H1 (cell line): ENCODE measurements around the gene NTRK1. TPM values are rescaled to one million over a fixed set of nuclear protein-coding genes. Genes with fewer than 3 reads are reported as not detected.
A peak's percentile ranks its signal among the peaks of the same experiment; 100 is the strongest.

ENCODE experiments used
- CTCF ChIA-PET: fragments of 300-600 bp; sonication (Branson Sonifier 250); formaldehyde crosslinking; loops from one replicate; lab custom pipeline; 2021; ENCODE audit not compliant: partially characterized antibody; lab: Charles Lee
- POLR2A ChIA-PET: fragments of 300-600 bp; sonication (Branson Sonifier 250); formaldehyde crosslinking; loops from one replicate; lab custom pipeline; 2021; ENCODE audit warnings: inconsistent platforms; ENCODE audit not compliant: partially characterized antibody; lab: Charles Lee
- DNase-seq, 2 experiments: peaks; one replicate each; pipeline versions ENCODE4 v3.0.0 to v3.0.0-alpha.2; 2010 to 2022; ENCODE audit warnings: low spot score in 2 of 2, low read depth in 1 of 2, mixed read lengths in 1 of 2
- FAIRE-seq: peaks from 2 replicates; lab custom pipeline; 2011; peaks lifted over from hg19 to GRCh38; lab: Jason Lieb, UNC
- H2AFZ ChIP-seq: 2 replicates; pipeline ENCODE4 v1.8.1; 2012; ENCODE audit warnings: low read length, inconsistent platforms
- H2AK5ac ChIP-seq: 2 replicates; pipeline ENCODE4 v1.6.1; 2013; ENCODE audit warnings: low read depth, low read length
- H2BK120ac ChIP-seq: replicated peaks from 2 replicates; pipeline ENCODE3; 2013; ENCODE audit warnings: low read depth, low read length, inconsistent platforms
- H2BK12ac ChIP-seq: 2 replicates; pipeline ENCODE4 v1.6.1; 2013; ENCODE audit warnings: low read depth, low read length
- H2BK15ac ChIP-seq: 2 replicates; pipeline ENCODE4 v1.6.1; 2013; ENCODE audit warnings: low read length
- H2BK20ac ChIP-seq: 2 replicates; pipeline ENCODE4 v1.6.1; 2013; ENCODE audit warnings: low read length
- H2BK5ac ChIP-seq: 2 replicates; pipeline ENCODE4 v1.6.1; 2013; ENCODE audit warnings: low read depth, low read length
- H3K14ac ChIP-seq: 2 replicates; pipeline ENCODE4 v1.6.1; 2013; ENCODE audit warnings: inconsistent platforms; ENCODE audit not compliant: insufficient read length
- H3K18ac ChIP-seq: 2 replicates; pipeline ENCODE4 v1.6.1; 2013; ENCODE audit warnings: low read length; ENCODE audit errors: extremely low read depth
- H3K23ac ChIP-seq: 2 replicates; pipeline ENCODE4 v1.6.1; 2013; ENCODE audit warnings: inconsistent platforms; ENCODE audit not compliant: insufficient read length
- H3K23me2 ChIP-seq: 2 replicates; pipeline ENCODE4 v1.6.1; 2013; ENCODE audit warnings: low read depth, low read length
- H3K27ac ChIP-seq: 2 replicates; pipeline ENCODE4 v1.6.1; 2011; ENCODE audit warnings: low read depth, low read length, inconsistent platforms
- H3K27me3 ChIP-seq, 4 experiments: replicated peaks in 1 of 4; 1 replicate in 1 of 4; 2 replicates in 3 of 4; pipeline versions ENCODE4 v1.6.1 to v1.8.1; 2011 to 2013; ENCODE audit warnings: low read length in 3 of 4, mild to moderate bottlenecking in 3 of 4, inconsistent platforms in 2 of 4, mixed read lengths in 2 of 4, moderate library complexity in 1 of 4; ENCODE audit not compliant: control insufficient read depth in 3 of 4, insufficient read depth in 3 of 4; ENCODE audit errors: extremely low read depth in 1 of 4
- H3K36me3 ChIP-seq, 4 experiments: 2 replicates each; pipeline versions ENCODE4 v1.6.1 to v1.8.1; 2011 to 2013; ENCODE audit warnings: mild to moderate bottlenecking in 4 of 4, low read length in 3 of 4, moderate library complexity in 2 of 4, control low read depth in 1 of 4, inconsistent platforms in 1 of 4; ENCODE audit not compliant: insufficient read depth in 4 of 4, control insufficient read depth in 2 of 4
- H3K4ac ChIP-seq: replicated peaks from 2 replicates; pipeline ENCODE3; 2013; ENCODE audit warnings: low read length, low read depth, mixed read lengths, inconsistent platforms; ENCODE audit not compliant: insufficient read length
- H3K4me1 ChIP-seq, 4 experiments: replicated peaks in 1 of 4; 1 replicate in 1 of 4; 2 replicates in 3 of 4; pipeline versions ENCODE4 v1.6.1 to v1.8.1; 2011 to 2013; ENCODE audit warnings: low read length in 3 of 4, inconsistent platforms in 2 of 4, mixed read lengths in 1 of 4; ENCODE audit not compliant: insufficient read depth in 4 of 4, control insufficient read depth in 3 of 4
- H3K4me2 ChIP-seq, 2 experiments: 2 replicates each; pipeline versions ENCODE4 v1.6.1 to v1.8.1; 2011 to 2013; ENCODE audit warnings: low read depth in 2 of 2, low read length in 2 of 2, control low read depth in 1 of 2, inconsistent platforms in 1 of 2, mild to moderate bottlenecking in 1 of 2; ENCODE audit not compliant: insufficient read depth in 1 of 2
- H3K4me3 ChIP-seq, 4 experiments: fragments of 200-600, 300-600 bp in 1 of 4; sonication (generic), shearing (Covaris generic), sonication (Bioruptor Twin) in 1 of 4; 2 replicates each; pipeline versions ENCODE4 v1.5.1 to v1.8.1; 2011 to 2016; ENCODE audit warnings: low read length in 4 of 4, low read depth in 3 of 4, control low read depth in 2 of 4, inconsistent platforms in 2 of 4, mild to moderate bottlenecking in 2 of 4, mixed read lengths in 1 of 4, moderate library complexity in 1 of 4; ENCODE audit not compliant: insufficient read depth in 2 of 4; ENCODE audit errors: extremely low read depth in 1 of 4
- H3K56ac ChIP-seq: replicated peaks from 2 replicates; pipeline ENCODE3; 2013; ENCODE audit warnings: low read depth, mild to moderate bottlenecking, mixed read lengths, low read length, inconsistent platforms; ENCODE audit not compliant: insufficient read length
- H3K79me1 ChIP-seq: 2 replicates; pipeline ENCODE4 v1.6.1; 2013; ENCODE audit warnings: low read depth, low read length, control low read depth
- H3K79me2 ChIP-seq, 2 experiments: 2 replicates each; pipeline versions ENCODE4 v1.6.1 to v1.8.1; 2012 to 2013; ENCODE audit warnings: low read length in 2 of 2, mild to moderate bottlenecking in 2 of 2, inconsistent platforms in 1 of 2; ENCODE audit not compliant: insufficient read depth in 2 of 2, control insufficient read depth in 1 of 2
- H3K9ac ChIP-seq, 4 experiments: replicated peaks in 1 of 4; 1 replicate in 1 of 4; 2 replicates in 3 of 4; pipeline versions ENCODE4 v1.6.1 to v1.8.1; 2011 to 2013; ENCODE audit warnings: low read depth in 3 of 4, low read length in 3 of 4, control low read depth in 2 of 4, mild to moderate bottlenecking in 2 of 4, moderate library complexity in 2 of 4, inconsistent platforms in 1 of 4; ENCODE audit errors: extremely low read depth in 1 of 4
- H3K9me3 ChIP-seq, 2 experiments: 2 replicates each; pipeline versions ENCODE4 v1.6.1 to v1.8.1; 2012 to 2013; ENCODE audit warnings: mild to moderate bottlenecking in 2 of 2, moderate library complexity in 2 of 2, control low read depth in 1 of 2, inconsistent platforms in 1 of 2, low read depth in 1 of 2, low read length in 1 of 2, mixed read lengths in 1 of 2; ENCODE audit not compliant: insufficient read depth in 2 of 2
- H4K20me1 ChIP-seq, 2 experiments: replicated peaks in 1 of 2; 2 replicates each; pipeline versions ENCODE3 to v1.8.1; 2011 to 2013; ENCODE audit warnings: inconsistent platforms in 2 of 2, low read length in 2 of 2, mild to moderate bottlenecking in 1 of 2; ENCODE audit not compliant: insufficient read depth in 2 of 2, control insufficient read depth in 1 of 2
- H4K5ac ChIP-seq: 2 replicates; pipeline ENCODE4 v1.6.1; 2013; ENCODE audit warnings: low read length, low read depth, mixed read lengths, inconsistent platforms; ENCODE audit not compliant: insufficient read length
- H4K8ac ChIP-seq: 2 replicates; pipeline ENCODE4 v1.8.0; 2013; ENCODE audit warnings: mild to moderate bottlenecking, moderate library complexity, low read length, inconsistent platforms; ENCODE audit not compliant: insufficient read depth; ENCODE audit errors: extremely low read depth
- H4K91ac ChIP-seq: replicated peaks from 2 replicates; pipeline ENCODE3; 2013; ENCODE audit warnings: low read length, mixed read lengths, inconsistent platforms; ENCODE audit not compliant: insufficient read length
- ATF2 ChIP-seq: IDR thresholded peaks from 2 replicates; pipeline ENCODE4 v1.6.1; 2012; ENCODE audit warnings: low read length, inconsistent platforms
- RFX5 ChIP-seq: IDR thresholded peaks from 2 replicates; pipeline ENCODE4 v1.6.1; 2011; ENCODE audit warnings: low read depth, low read length, improper control_type of control experiment, borderline replicate concordance
- RXRA ChIP-seq: IDR thresholded peaks from 2 replicates; pipeline ENCODE4 v1.6.1; 2011; ENCODE audit warnings: low read depth, mild to moderate bottlenecking, low read length, moderate library complexity; ENCODE audit not compliant: insufficient read depth
- SIRT6 ChIP-seq: IDR thresholded peaks from one replicate; pipeline ENCODE4 v1.7.1; 2012; ENCODE audit warnings: low read length, inconsistent platforms
- SIX5 ChIP-seq: IDR thresholded peaks from 2 replicates; pipeline ENCODE4 v1.6.1; 2011; ENCODE audit warnings: mild to moderate bottlenecking, low read depth, low read length
- SUZ12 ChIP-seq: fragments of 200-600 bp; sonication (generic); IDR thresholded peaks from 2 replicates; pipeline ENCODE4 v1.6.1; 2012; ENCODE audit warnings: mild to moderate bottlenecking, inconsistent platforms, low read length, moderate library complexity, mixed read lengths
- WGBS, 2 experiments: shearing (Covaris generic) in 1 of 2; methylation state at CpG; one replicate each; pipeline versions ENCODE4 v1.1.6 to v1.1.7; 2013 to 2015; ENCODE audit warnings: low lambda C conversion rate in 2 of 2, mixed read lengths in 2 of 2, inconsistent platforms in 1 of 2, low coverage in 1 of 2, missing lambda C conversion rate in 1 of 2; ENCODE audit not compliant: insufficient replicate concordance in 2 of 2, insufficient coverage in 1 of 2, insufficient read length in 1 of 2; ENCODE audit errors: extremely low coverage in 1 of 2, missing lambda C conversion rate in 1 of 2; 5-methylcytosine and 5-hydroxymethylcytosine counted together
- polyA plus RNA-seq, 7 experiments: library from polyadenylated mRNA; depleted of rRNA in 3 of 7; stranded (reverse) in 5 of 7; unstranded in 2 of 7; fragments of >200 nt in 5 of 7; fragments of 200-250 nt in 2 of 7; gene quantifications; 1 replicate in 5 of 7; 2 replicates in 1 of 7; 4 replicates in 1 of 7; pipeline versions ENCODE4 v1.2.1 to v1.2.3, GENCODE V29; 2011 to 2013; ENCODE audit warnings: missing spikeins in 2 of 7, mixed read lengths in 2 of 7
- total RNA-seq: library from RNA; stranded (reverse); fragmentation: NEBNext Ultra II Directional; extraction: Animal tissue kit (Norgen Biotek cat#: 25700); gene quantifications from 2 replicates; pipeline ENCODE4 v1.2.1, GENCODE V29; 2021

Gene NTRK1
- total and polyA plus RNA-seq, 2 of the 8 experiments (the other 6 are each of a cell fraction or from before 2014, with no cell fraction given): 0.12 to 0.24 TPM

GRCh38 chr1:156887734-156888133, 27.1 kb downstream of the NTRK1 start:
- Histone ChIP-seq H3K56ac (no peak overlapping the region), H4K20me1 (no peaks in the 10 kb centered on the region), H3K79me2 (no peaks in the 10 kb centered on the region), H3K23me2 (peaks cover 4% of the 10 kb centered on the region; the same call in 1 of the 2 replicates), H4K91ac (no peak overlapping the region), H3K4me3 (peak overlapping the region in 1 of 4 experiments; percentile 39; a peak in 2 of 8 replicates), H3K14ac (no peak overlapping the region), H3K9ac (no peak overlapping the region), H2BK20ac (no peak overlapping the region), H3K79me1 (no peaks in the 10 kb centered on the region), H3K4me1 (peaks cover 8 to 37% (median 17%) of the 10 kb centered on the region in 4 experiments), H2BK5ac (no peak overlapping the region), H2BK12ac (0 out of 2 replicates have a peak overlapping the region, but pooled peaks have one; percentile 19), H3K27ac (no peak overlapping the region), H3K9me3 (no peaks in the 10 kb centered on the region), H3K4ac (no peak overlapping the region), H3K36me3 (no peaks in the 10 kb centered on the region), H3K18ac (no peak overlapping the region), H2BK15ac (no peak overlapping the region; the same call in 1 of the 2 replicates), H2BK120ac (no peak overlapping the region), H4K5ac (no peak overlapping the region), H2AK5ac (no peak overlapping the region), H3K4me2 (peak overlapping the region; percentile 46 to 54; a peak in 3 of 4 replicates), H4K8ac (no peak overlapping the region), H3K23ac (no peak overlapping the region), H3K27me3 (peaks cover 2 to 45% (median 39%) of the 10 kb centered on the region in 4 experiments), H2AFZ (no peak overlapping the region)
- ChIA-PET POLR2A (interaction anchor here (0.6 to 2.0 kb wide), 11 partner anchors 9 to 195 kb away, joined by 3 to 10 read pairs (median 4); partner anchors contain the start of genes ISG20L2 and METTL25B), CTCF (interaction anchor here (0.6 to 31.4 kb wide), 18 partner anchors 9 to 473 kb away, joined by 3 to 719 read pairs (median 6); partner anchors contain the start of genes INSRR, LRRC71 and NTRK1)
- WGBS, 2 experiments: 37% methylated on average over 5 of the region's 6 CpGs; no CpG with 5 or more reads in 1 of the 2 experiments
- TF ChIP-seq ATF2: no peak
- TF ChIP-seq RFX5: no peak
- no peak for TF ChIP-seq SUZ12
- TF ChIP-seq SIX5: no peak
- no peak for TF ChIP-seq RXRA
- TF ChIP-seq SIRT6: no peak
- FAIRE-seq: no peak
- no peak for DNase-seq
